Thyroid gland (tissue), 4 donors: ENCODE data around the gene MYO5A.

Experiments used
- CTCF ChIP-seq, 6 experiments: fragments of 200-600 bp in 3 of 6; fragments of 450-650 bp in 3 of 6; sonication (generic) in 3 of 6; IDR thresholded peaks; one replicate each; pipeline ENCODE4 v1.5.1; 2016 to 2019; ENCODE audit warnings: antibody characterized with exemption in 6 of 6, mild to moderate bottlenecking in 2 of 6, inconsistent platforms in 1 of 6, moderate library complexity in 1 of 6
- POLR2A ChIP-seq, 2 donors: fragments of 450-650 bp; IDR thresholded peaks; one replicate each; pipeline ENCODE4 v1.6.1; 2017; ENCODE audit warnings: antibody characterized with exemption in 2 of 2, mild to moderate bottlenecking in 2 of 2, moderate library complexity in 1 of 2

- TF ChIP-seq CTCF (IDR thresholded peaks at IDR 0.05), result no peak
- no peak for TF ChIP-seq POLR2A (IDR thresholded peaks at IDR 0.05)
Measured at GRCh38 chr15:52529940-52530339, 1.3 kb upstream of the MYO5A start.
